HepG2 (cell line): Measurements from ENCODE around the gene LUC7L2. TPM values are rescaled to one million over a fixed set of nuclear protein-coding genes. Genes with fewer than 3 reads are reported as not detected.

Source experiments
- ARNT ChIP-seq: fragments of 450-650 bp; IDR thresholded peaks from 2 replicates; pipeline ENCODE4 v1.6.1; 2017
- CCDC6 ChIP-seq: sonication (generic); formaldehyde crosslinking; IDR thresholded peaks from 2 replicates; pipeline ENCODE4 v1.8.1; 2022; ENCODE audit warnings: mild to moderate bottlenecking, missing genetic modification reagents, moderate library complexity
- EZH2 ChIP-seq: conservative IDR thresholded peaks from 2 replicates; pipeline ENCODE4 v1.6.1; 2012; ENCODE audit warnings: mild to moderate bottlenecking, low read depth, low read length, moderate library complexity
- FOXC1 ChIP-seq: sonication (generic); formaldehyde crosslinking; IDR thresholded peaks from 2 replicates; pipeline ENCODE4 v1.8.0; 2022; ENCODE audit warnings: mild to moderate bottlenecking, missing genetic modification reagents, borderline replicate concordance
- HMGXB4 ChIP-seq, 2 experiments: sonication (generic) in 1 of 2; formaldehyde crosslinking in 1 of 2; IDR thresholded peaks; 2 replicates each; pipeline versions ENCODE4 v1.4.0 to v1.6.1; 2018 to 2020; ENCODE audit warnings: missing genetic modification reagents in 2 of 2, borderline replicate concordance in 1 of 2, low read depth in 1 of 2, mild to moderate bottlenecking in 1 of 2, missing biosample characterization in 1 of 2
- JUND ChIP-seq: sonication (generic); formaldehyde crosslinking; IDR thresholded peaks from 2 replicates; pipeline ENCODE4 v1.8.0; 2022; ENCODE audit warnings: mild to moderate bottlenecking, missing genetic modification reagents
- KDM1A ChIP-seq: IDR thresholded peaks from 2 replicates; pipeline ENCODE4 v1.6.1; 2016; ENCODE audit warnings: missing compliant biosample characterization
- KDM4B ChIP-seq: sonication (generic); formaldehyde crosslinking; IDR thresholded peaks from 2 replicates; pipeline ENCODE4 v1.4.0; 2020; ENCODE audit warnings: missing genetic modification reagents
- KLF13 ChIP-seq: sonication (generic); formaldehyde crosslinking; IDR thresholded peaks from 2 replicates; pipeline ENCODE4 v1.4.0; 2020; ENCODE audit warnings: mild to moderate bottlenecking, missing genetic modification reagents
- KMT2A ChIP-seq: sonication (generic); formaldehyde crosslinking; IDR thresholded peaks from 2 replicates; pipeline ENCODE4 v1.4.0; 2020; ENCODE audit warnings: missing genetic modification reagents
- MXD3 ChIP-seq: IDR thresholded peaks from 2 replicates; pipeline ENCODE4 v1.6.1; 2016; ENCODE audit warnings: mild to moderate bottlenecking, missing biosample characterization, missing genetic modification reagents
- MZF1 ChIP-seq: sonication (generic); formaldehyde crosslinking; IDR thresholded peaks from 2 replicates; pipeline ENCODE4 v1.8.1; 2023; ENCODE audit warnings: mild to moderate bottlenecking, missing genetic modification reagents, borderline replicate concordance
- NFKBIZ ChIP-seq: IDR thresholded peaks from 2 replicates; pipeline ENCODE4 v1.6.1; 2018; ENCODE audit warnings: missing genetic modification reagents, missing compliant biosample characterization
- NR2F2 ChIP-seq: IDR thresholded peaks from 2 replicates; pipeline ENCODE4 v1.6.1; 2012; ENCODE audit warnings: low read depth, inconsistent platforms, borderline replicate concordance
- SMAD3 ChIP-seq: sonication (generic); formaldehyde crosslinking; IDR thresholded peaks from 2 replicates; pipeline ENCODE4 v1.4.0; 2020; ENCODE audit warnings: missing genetic modification reagents
- SOX6 ChIP-seq, 2 experiments: fragments of 450-650 bp in 1 of 2; sonication (generic) in 1 of 2; formaldehyde crosslinking in 1 of 2; IDR thresholded peaks; 2 replicates each; pipeline versions ENCODE4 v1.4.0 to v1.6.1; 2017 to 2020; ENCODE audit warnings: antibody characterized with exemption in 1 of 2, mild to moderate bottlenecking in 1 of 2, missing genetic modification reagents in 1 of 2
- SP2 ChIP-seq: sonication (generic); formaldehyde crosslinking; IDR thresholded peaks from 2 replicates; pipeline ENCODE4 v1.5.1; 2020; ENCODE audit warnings: mild to moderate bottlenecking, missing genetic modification reagents
- YEATS2 ChIP-seq: sonication (generic); formaldehyde crosslinking; IDR thresholded peaks from 2 replicates; pipeline ENCODE4 v1.4.0; 2020; ENCODE audit warnings: missing genetic modification reagents, borderline replicate concordance
- ZBTB25 ChIP-seq: IDR thresholded peaks from 2 replicates; pipeline ENCODE4 v1.6.1; 2018; ENCODE audit warnings: missing genetic modification reagents
- ZBTB37 ChIP-seq: sonication (generic); formaldehyde crosslinking; IDR thresholded peaks from 2 replicates; pipeline ENCODE4 v1.4.0; 2020; ENCODE audit warnings: mild to moderate bottlenecking, missing genetic modification reagents
- ZBTB7A ChIP-seq: sonication (generic); formaldehyde crosslinking; IDR thresholded peaks from 2 replicates; pipeline ENCODE4 v1.8.0; 2022; ENCODE audit warnings: mild to moderate bottlenecking, missing genetic modification reagents
- ZFP1 ChIP-seq: IDR thresholded peaks from 2 replicates; pipeline ENCODE4 v1.6.1; 2016
- ZNF230 ChIP-seq: sonication (generic); formaldehyde crosslinking; IDR thresholded peaks from 2 replicates; pipeline ENCODE4 v1.4.0; 2020; ENCODE audit warnings: mild to moderate bottlenecking, missing genetic modification reagents
- ZNF234 ChIP-seq: sonication (generic); formaldehyde crosslinking; conservative IDR thresholded peaks from 2 replicates; pipeline ENCODE4 v1.5.1; 2020; ENCODE audit warnings: mild to moderate bottlenecking, missing genetic modification reagents
- ZNF790 ChIP-seq: sonication (generic); formaldehyde crosslinking; IDR thresholded peaks from 2 replicates; pipeline ENCODE4 v1.8.0; 2022; ENCODE audit warnings: missing genetic modification reagents, mild to moderate bottlenecking, borderline replicate concordance
- polyA plus RNA-seq, 8 experiments: library from polyadenylated mRNA; depleted of rRNA in 3 of 8; stranded (reverse) in 7 of 8; unstranded in 1 of 8; fragments of >200 nt; fragmentation: Illumina TruSeq in 4 of 8; extraction: Trizol in 4 of 8; gene quantifications; 2 replicates each; pipeline versions ENCODE4 v1.2.1 to v1.2.3, GENCODE V29; 2011 to 2016; ENCODE audit warnings: low read depth in 4 of 8, missing spikeins in 1 of 8, mixed read lengths in 1 of 8; ENCODE audit not compliant: insufficient read depth in 1 of 8
- total RNA-seq, 5 experiments: library from RNA; depleted of rRNA; stranded (reverse); fragments of >200 nt; fragmentation: Illumina TruSeq; extraction: Trizol; gene quantifications; 2 replicates each; pipeline ENCODE4 v1.2.3, GENCODE V29; 2016; ENCODE audit warnings: low read depth in 1 of 5

The LUC7L2 gene
- total and polyA plus RNA-seq, 2 of the 13 experiments (the other 11 are each of a cell fraction or from before 2014, with no cell fraction given): 17.9 to 50.7 TPM

GRCh38 chr7:139341776-139342226 is 17.9 kb upstream of the LUC7L2 start (continued):
- TF ChIP-seq MZF1 (CRISPR knock-in tag): 0 out of 2 replicates have a peak, but pooled peaks have one; percentile 14
- TF ChIP-seq MXD3 (CRISPR knock-in tag): no peak
- TF ChIP-seq KDM4B: 0 out of 2 replicates have a peak, but pooled peaks have one; percentile 36
- TF ChIP-seq JUND: no peak
- 0 out of 2 replicates have a peak, but pooled peaks have one; percentile 36 for TF ChIP-seq KMT2A (CRISPR knock-in tag)
- 0 out of 2 replicates have a peak, but pooled peaks have one; percentile 8 for TF ChIP-seq SMAD3 (CRISPR knock-in tag)
- TF ChIP-seq NFKBIZ: 0 out of 2 replicates have a peak, but pooled peaks have one; percentile 65
- TF ChIP-seq SOX6 (IDR thresholded peaks at IDR 0.05): no peak
- 0 out of 2 replicates have a peak, but pooled peaks have one; percentile 2 for TF ChIP-seq SOX6 (CRISPR knock-in tag; IDR thresholded peaks at IDR 0.05)
- no peak for TF ChIP-seq ZBTB7A (CRISPR knock-in tag)
- peak; percentile 49; the same call in 1 of the 2 replicates for TF ChIP-seq SP2 (CRISPR knock-in tag)
- 0 out of 2 replicates have a peak, but pooled peaks have one; percentile 5 for TF ChIP-seq ZFP1 (CRISPR knock-in tag)
- no peak for TF ChIP-seq ZBTB37
- 0 out of 2 replicates have a peak, but pooled peaks have one; percentile 14 for TF ChIP-seq KDM1A
- TF ChIP-seq EZH2: no peak
- TF ChIP-seq ZNF234 (CRISPR knock-in tag): 0 out of 2 replicates have a peak, but pooled peaks have one; percentile 29
- 0 out of 2 replicates have a peak, but pooled peaks have one; percentile 20 for TF ChIP-seq ZNF230 (CRISPR knock-in tag)
- TF ChIP-seq HMGXB4 (CRISPR knock-in tag; IDR thresholded peaks at IDR 0.05; ENCODE audit: borderline replicate concordance in 1 of 2, low read depth in 1 of 2): no peak
- TF ChIP-seq CCDC6 (CRISPR knock-in tag): no peak
- TF ChIP-seq KLF13 (CRISPR knock-in tag): no peak
- TF ChIP-seq FOXC1 (CRISPR knock-in tag): no peak
- peak; percentile 13; the same call in 1 of the 2 replicates for TF ChIP-seq YEATS2 (CRISPR knock-in tag)
- TF ChIP-seq ZNF790 (CRISPR knock-in tag): no peak
- no peak for TF ChIP-seq ARNT
- TF ChIP-seq NR2F2: no peak
- peak; percentile 25; the same call in 1 of the 2 replicates for TF ChIP-seq ZBTB25 (CRISPR knock-in tag)
